22Rv1 (cell line): ENCODE data around the gene ARHGAP23.

ENCODE experiments used
- H3K27ac ChIP-seq: fragments of 450-650 bp; 2 replicates; pipeline ENCODE4 v1.5.1; 2017
- CTCF ChIP-seq: fragments of 450-650 bp; IDR thresholded peaks from 2 replicates; pipeline ENCODE4 v1.5.1; 2017; ENCODE audit warnings: mild to moderate bottlenecking
- ZFX ChIP-seq: fragments of 450-650 bp; IDR thresholded peaks from 2 replicates; pipeline ENCODE4 v1.6.1; 2017; ENCODE audit warnings: antibody characterized with exemption, borderline replicate concordance

The ARHGAP23 gene

GRCh38 chr17:38461683-38462082 lies 33.4 kb downstream of the ARHGAP23 start:
- no peak overlapping the region for H3K27ac ChIP-seq
- TF ChIP-seq ZFX (no peak), CTCF (no peak)

- TF ChIP-seq ZFX (no peak), CTCF (no peak)
- H3K27ac ChIP-seq, result no peak overlapping the region
Observed at GRCh38 chr17:38463451-38463858, 35.2 kb downstream of the ARHGAP23 start.

- TF ChIP-seq ZFX (no peak), CTCF (no peak)
- H3K27ac ChIP-seq, result no peak overlapping the region
Observed at GRCh38 chr17:38464251-38464722, 36.0 kb downstream of the ARHGAP23 start.

GRCh38 chr17:38464723-38465390 lies 36.6 kb downstream of the ARHGAP23 start:
- H3K27ac ChIP-seq, result no peak overlapping the region
- TF ChIP-seq ZFX (no peak), CTCF (no peak)

GRCh38 chr17:38465391-38466345 lies 37.4 kb downstream of the ARHGAP23 start:
- no peak overlapping the region for H3K27ac ChIP-seq

More at GRCh38 chr17:38465391-38466345, 37.4 kb downstream of the ARHGAP23 start:
- TF ChIP-seq ZFX (no peak), CTCF (no peak)
